Cardiac fibroblast (primary cell): ENCODE measurements around the gene SMIM12.
A peak's percentile ranks its signal among the peaks of the same experiment; 100 is the strongest.

ENCODE experiments used
- DNase-seq, 2 donors: peaks; one replicate each; pipeline versions ENCODE4 v3.0.0 to v3.0.0-alpha.2; 2010; ENCODE audit warnings: low read depth in 2 of 2
- H3K4me3 ChIP-seq, 2 donors: replicated peaks in 1 of 2; 1 replicate in 1 of 2; 2 replicates in 1 of 2; pipeline ENCODE4 v1.5.1; 2011; ENCODE audit warnings: low read depth in 2 of 2, low read length in 2 of 2, mild to moderate bottlenecking in 2 of 2, moderate library complexity in 1 of 2
- TF ChIP-seq, protein P1 (sequence below): IDR thresholded peaks from one replicate; pipeline ENCODE4 v1.5.1; 2011; ENCODE audit warnings: low read depth, mild to moderate bottlenecking, low read length, inconsistent platforms

The SMIM12 gene

DNA sequence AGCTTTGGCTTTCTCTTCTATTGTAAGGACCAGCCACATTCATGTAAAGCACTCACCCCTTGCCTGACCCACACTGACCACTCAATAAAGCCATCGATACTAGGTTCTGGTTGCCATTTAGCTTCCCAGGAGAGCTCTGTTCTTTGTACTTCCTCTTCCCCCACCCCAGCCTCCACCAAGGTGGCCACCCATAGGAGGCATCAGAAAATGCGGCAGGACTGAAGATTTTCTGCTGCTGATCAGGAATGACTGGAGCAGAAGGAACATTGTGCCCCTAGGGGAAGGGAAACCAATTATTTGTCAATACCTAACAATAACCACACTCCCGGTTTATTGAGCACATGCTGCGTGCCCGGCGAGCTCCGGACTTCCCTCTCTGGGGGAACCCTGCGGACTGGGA lies 5.2 kb upstream of the SMIM12 start:
- DNase-seq: no peak
- TF ChIP-seq, protein P1, sequence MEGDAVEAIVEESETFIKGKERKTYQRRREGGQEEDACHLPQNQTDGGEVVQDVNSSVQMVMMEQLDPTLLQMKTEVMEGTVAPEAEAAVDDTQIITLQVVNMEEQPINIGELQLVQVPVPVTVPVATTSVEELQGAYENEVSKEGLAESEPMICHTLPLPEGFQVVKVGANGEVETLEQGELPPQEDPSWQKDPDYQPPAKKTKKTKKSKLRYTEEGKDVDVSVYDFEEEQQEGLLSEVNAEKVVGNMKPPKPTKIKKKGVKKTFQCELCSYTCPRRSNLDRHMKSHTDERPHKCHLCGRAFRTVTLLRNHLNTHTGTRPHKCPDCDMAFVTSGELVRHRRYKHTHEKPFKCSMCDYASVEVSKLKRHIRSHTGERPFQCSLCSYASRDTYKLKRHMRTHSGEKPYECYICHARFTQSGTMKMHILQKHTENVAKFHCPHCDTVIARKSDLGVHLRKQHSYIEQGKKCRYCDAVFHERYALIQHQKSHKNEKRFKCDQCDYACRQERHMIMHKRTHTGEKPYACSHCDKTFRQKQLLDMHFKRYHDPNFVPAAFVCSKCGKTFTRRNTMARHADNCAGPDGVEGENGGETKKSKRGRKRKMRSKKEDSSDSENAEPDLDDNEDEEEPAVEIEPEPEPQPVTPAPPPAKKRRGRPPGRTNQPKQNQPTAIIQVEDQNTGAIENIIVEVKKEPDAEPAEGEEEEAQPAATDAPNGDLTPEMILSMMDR: no peak
- no peak overlapping the region for H3K4me3 ChIP-seq

DNA sequence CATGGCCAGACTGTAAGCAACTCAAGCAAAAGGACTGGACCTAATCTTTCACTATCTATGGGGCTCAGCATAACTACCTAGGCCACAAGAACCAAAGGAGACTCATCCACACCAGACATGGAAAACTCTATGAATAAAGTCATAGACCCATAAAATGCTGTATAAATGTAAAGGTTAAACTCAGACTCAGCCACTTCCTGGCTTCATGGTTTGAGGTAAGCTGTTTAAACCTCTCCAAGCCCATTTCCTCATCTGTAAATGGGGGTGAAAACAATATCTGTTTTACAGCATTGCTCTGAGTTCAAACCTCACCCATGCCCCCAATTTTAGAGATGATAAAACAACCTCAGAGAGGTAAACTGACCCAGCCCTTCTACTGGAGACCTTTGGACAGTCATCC lies 4.0 kb upstream of the SMIM12 start:
- TF ChIP-seq, protein P1: no peak
- no peak for DNase-seq
- no peak overlapping the region for H3K4me3 ChIP-seq

DNA sequence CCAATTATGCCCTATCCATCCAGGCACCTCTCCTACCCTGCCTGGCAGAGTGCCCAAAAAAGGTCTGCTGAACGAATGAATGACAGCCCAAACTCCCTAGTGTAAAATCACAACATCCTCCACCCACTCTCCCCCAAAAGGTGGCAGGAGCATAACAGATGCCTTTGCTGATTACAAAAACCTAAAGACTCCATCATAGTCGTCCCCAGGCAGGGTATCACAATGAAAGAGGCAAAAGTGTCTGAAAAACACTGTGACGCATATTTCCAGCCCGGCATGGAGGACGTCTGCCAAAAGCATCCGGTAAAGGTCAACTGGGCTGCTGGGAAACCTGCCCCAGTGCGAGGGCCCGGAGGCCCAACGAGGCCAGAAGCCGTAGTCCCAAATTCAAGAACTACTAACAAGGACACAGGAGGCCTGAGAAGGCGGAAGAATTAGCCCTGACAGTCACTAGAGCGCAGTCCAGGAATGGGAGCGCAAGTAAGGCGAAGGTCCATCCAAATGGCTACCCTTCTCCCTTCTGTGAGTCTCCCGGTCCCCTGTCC lies 576 bp downstream of the SMIM12 start:
- DNase-seq: peak; percentile 65 to 67
- H3K4me3 ChIP-seq: peak overlapping the region; percentile 97 to 99
- TF ChIP-seq, protein P1: no peak

DNA sequence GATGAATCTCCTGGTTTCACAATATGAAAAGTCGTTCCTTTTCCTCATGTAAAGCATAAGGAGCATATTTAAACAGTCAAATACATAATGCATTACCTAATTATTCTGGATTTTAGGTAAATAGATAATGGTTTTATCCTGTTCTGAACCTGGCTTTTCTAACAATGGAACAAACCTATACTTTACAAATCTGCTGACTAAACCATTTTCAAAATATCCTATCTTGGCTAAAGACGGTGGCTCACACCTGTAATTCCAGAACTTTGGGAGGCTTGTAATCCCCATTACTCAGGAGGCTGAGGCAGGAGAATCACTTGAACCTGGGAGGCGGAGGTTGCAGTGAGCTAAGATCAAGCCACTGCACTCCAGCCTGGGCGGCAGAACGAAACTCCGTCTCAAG lies 2.9 kb downstream of the SMIM12 start:
- DNase-seq: no peak
- TF ChIP-seq, protein P1: no peak
- no peak overlapping the region for H3K4me3 ChIP-seq

DNA sequence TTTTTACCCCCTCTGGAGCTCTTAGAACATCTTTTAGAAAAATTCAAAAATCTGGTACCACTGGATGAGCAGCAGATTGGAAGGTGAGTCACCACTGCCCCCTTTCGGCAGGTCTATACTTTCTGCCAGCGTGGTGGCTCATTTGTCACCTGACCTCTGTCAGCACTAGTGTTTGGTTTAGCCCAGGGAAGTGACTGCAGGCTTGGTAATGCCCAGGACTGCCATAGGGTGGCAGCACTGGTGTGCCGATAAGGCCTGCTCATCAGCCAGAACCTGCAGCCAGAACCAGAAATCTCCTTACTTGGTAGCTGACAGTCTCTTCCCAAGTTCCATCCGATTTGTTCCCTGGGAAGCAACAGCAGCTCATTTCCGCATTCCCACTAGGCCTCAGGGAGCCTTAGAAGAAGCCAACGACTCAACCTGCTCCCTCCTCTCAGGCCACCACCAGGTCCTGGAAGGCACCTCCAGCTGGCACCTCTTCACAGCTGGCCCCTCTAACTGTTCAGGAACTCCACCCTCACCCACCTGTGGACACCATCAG lies 6.8 kb downstream of the SMIM12 start:
- TF ChIP-seq, protein P1: peak; percentile 99
- DNase-seq: peak; percentile 96 to 97

DNA sequence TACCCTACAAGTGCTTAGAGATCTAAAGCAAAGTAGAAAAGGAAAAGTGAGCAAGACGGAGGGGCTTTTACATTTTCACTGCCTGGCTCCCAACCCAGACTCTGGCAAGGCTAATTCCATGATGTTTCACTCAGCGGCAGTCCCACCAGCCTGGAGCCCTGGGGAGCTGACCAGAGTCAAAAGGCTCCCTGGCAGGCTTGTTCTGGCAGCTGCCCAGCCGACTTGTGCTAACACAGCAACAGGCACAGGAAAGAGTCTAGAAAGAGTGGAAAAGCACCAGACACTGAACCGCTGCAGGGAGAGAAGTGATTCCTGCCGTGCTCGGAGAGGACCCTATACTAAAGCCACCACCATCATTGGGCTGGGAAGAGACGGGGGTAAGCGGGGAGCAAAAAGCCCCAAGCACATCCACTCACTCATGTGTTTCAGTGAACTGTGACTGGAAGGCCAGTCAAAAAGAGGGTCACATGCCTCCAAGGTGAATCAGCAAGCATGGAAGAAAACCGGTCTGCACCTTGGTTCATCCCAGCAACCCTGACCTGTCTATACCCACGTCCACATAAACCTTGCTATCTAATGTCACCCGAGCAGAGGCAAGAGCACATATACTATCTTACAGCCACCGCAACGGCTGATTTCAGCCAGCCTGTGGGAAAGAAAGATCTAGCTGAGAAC lies 8.0 kb downstream of the SMIM12 start:
- peak; percentile 25 to 46 for DNase-seq
- no peak overlapping the region for H3K4me3 ChIP-seq
- TF ChIP-seq, protein P1: no peak

More for the DNA sequence above, 6.8 kb downstream of the SMIM12 start:
- H3K4me3 ChIP-seq: no peak overlapping the region
